Measurements from ENCODE around the gene GLI2. TPM values are rescaled to one million over a fixed set of nuclear protein-coding genes. Genes with fewer than 3 reads are reported as not detected.

GLI2 gene
- total RNA-seq, 1 donor from 2014 or later = 42.9 TPM

DNA sequence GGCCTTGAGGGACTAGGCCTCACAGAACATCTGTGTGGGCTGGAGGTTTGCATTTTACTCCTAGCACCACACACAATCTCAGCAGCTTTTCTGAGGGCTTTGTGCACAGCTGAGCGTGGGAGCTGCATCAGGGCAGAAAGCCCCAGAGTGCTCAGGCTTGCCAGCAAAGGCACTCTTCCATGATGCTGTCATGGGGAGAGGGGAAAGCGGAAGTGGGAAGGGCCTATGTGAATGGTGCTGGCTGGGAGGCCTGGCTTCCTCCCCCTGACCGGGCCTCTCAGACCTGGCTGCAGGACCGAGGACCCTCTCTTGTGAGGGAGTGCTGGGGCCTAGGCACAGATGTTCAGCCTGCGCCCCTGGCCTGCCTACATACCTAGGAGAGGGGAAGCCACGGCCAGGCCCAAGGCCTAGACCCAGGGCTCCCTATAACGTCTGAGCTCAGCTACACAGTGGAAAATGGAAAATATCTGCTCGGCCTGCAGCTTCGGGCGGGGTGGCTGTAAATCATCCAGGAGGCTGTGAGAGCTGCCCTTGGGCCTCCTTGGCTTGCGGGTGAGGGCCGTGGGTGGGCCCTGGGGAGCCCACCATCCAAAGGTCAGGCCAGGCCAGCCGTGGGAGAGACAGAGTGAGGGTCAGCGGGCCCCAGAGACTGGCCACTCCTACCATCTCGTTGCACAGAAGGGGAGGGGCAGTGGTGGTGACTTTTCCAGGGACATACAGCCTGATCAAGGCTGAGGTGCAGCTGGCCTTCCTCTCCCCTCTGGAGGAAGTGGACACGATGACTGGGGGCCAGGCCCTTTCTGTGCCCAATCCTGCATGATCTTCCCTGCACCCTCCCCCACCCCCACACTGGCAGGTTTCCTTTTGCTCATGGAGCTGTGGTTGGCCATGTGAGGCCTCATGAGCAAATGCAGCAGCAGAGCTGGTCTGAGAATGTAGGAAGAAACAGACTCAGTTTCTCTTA lies 22.8 kb downstream of the GLI2 start:
- Histone ChIP-seq H4K20me1 (ENCODE audit: insufficient read depth, low read length) (peaks cover 42% of the 10 kb centered on the region), H3K4me1 (ENCODE audit: insufficient read depth, low read length) (peaks cover 24% of the 10 kb centered on the region), H3K27ac (ENCODE audit: low read depth, low read length) (peak overlapping the region; percentile 57), H3K9ac (ENCODE audit: low read length) (peak overlapping the region; percentile 26), H3K4me2 (ENCODE audit: low read length) (peak overlapping the region; percentile 46), H3K27me3 (ENCODE audit: insufficient read depth, low read length) (no peaks in the 10 kb centered on the region), H3K4me3 (ENCODE audit: insufficient read depth, low read depth, low read length) (no peak overlapping the region), H3K79me2 (ENCODE audit: insufficient read depth, low read length) (peaks cover 99% of the 10 kb centered on the region), H3K9me3 (ENCODE audit: insufficient read depth, low read depth, low read length) (no peaks in the 10 kb centered on the region), H2AFZ (ENCODE audit: low read depth, low read length) (peak overlapping the region; percentile 40), H3K36me3 (ENCODE audit: insufficient read depth, low read length) (no peaks in the 10 kb centered on the region)
- H3K9me3 Mint-ChIP-seq (ENCODE audit: unreplicated experiment) = no peaks in the 10 kb centered on the region
- H3K4me3 Mint-ChIP-seq (ENCODE audit: unreplicated experiment) = peak overlapping the region; percentile 11
- H3K4me1 Mint-ChIP-seq (ENCODE audit: low read depth, unreplicated experiment) = peaks cover 51% of the 10 kb centered on the region
- DNase-seq (ENCODE audit: low read depth) = peak; percentile 88
- peaks cover 3% of the 10 kb centered on the region for H3K36me3 Mint-ChIP-seq (ENCODE audit: low read depth, unreplicated experiment)
- TF ChIP-seq, protein P1, sequence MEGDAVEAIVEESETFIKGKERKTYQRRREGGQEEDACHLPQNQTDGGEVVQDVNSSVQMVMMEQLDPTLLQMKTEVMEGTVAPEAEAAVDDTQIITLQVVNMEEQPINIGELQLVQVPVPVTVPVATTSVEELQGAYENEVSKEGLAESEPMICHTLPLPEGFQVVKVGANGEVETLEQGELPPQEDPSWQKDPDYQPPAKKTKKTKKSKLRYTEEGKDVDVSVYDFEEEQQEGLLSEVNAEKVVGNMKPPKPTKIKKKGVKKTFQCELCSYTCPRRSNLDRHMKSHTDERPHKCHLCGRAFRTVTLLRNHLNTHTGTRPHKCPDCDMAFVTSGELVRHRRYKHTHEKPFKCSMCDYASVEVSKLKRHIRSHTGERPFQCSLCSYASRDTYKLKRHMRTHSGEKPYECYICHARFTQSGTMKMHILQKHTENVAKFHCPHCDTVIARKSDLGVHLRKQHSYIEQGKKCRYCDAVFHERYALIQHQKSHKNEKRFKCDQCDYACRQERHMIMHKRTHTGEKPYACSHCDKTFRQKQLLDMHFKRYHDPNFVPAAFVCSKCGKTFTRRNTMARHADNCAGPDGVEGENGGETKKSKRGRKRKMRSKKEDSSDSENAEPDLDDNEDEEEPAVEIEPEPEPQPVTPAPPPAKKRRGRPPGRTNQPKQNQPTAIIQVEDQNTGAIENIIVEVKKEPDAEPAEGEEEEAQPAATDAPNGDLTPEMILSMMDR (IDR thresholded peaks at IDR 0.05; ENCODE audit: insufficient read depth, low read depth, low read length) = no peak
- TF ChIP-seq EZH2 (IDR thresholded peaks at IDR 0.05; ENCODE audit: insufficient read depth, low read length) = no peak
- H3K27ac Mint-ChIP-seq (ENCODE audit: unreplicated experiment) = peak overlapping the region; percentile 66
- no peaks in the 10 kb centered on the region for H3K27me3 Mint-ChIP-seq (ENCODE audit: low read depth, unreplicated experiment)
- FAIRE-seq = no peak

DNA sequence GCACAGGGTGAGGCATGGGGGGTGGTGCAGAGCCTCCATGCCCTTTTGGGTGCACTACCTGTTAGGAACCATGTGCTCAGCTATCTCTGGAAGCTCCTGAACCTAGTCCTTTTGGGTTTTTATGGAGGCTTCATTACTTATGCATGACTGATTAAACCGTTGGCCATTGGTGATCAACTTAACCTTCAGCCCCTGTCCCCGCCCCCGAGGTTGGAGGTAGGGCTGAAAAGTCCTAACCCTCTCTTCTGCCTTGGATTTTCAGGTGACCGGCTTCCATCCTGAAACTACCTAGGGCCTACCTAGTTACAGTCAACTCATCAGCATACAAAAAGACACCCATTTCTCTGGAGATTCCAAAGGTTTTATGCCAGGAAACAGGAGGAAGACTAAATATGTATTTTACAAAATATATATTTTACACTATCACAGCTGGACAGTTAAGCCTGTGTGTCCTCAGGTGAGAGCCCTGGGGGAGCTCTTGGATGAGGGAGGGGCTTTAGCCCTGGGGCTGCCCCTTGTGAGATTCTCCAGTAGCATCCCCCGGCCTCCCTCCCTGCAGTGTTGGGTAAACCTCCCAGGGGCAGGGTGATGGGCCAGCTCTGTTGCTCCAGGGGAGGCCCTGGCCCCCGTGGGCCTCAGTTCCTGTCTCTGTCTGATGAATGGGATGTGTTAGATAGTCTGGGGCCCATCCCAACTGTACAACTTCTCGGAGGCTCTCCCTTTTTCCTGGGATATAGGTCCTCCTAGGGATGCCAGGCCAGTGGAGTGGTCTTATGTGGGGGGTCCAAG lies 24.1 kb downstream of the GLI2 start:
- H3K4me1 Mint-ChIP-seq (ENCODE audit: low read depth, unreplicated experiment) = peaks cover 52% of the 10 kb centered on the region
- Histone ChIP-seq H3K4me3 (ENCODE audit: insufficient read depth, low read depth, low read length) (no peak overlapping the region), H3K27me3 (ENCODE audit: insufficient read depth, low read length) (no peaks in the 10 kb centered on the region), H3K9me3 (ENCODE audit: insufficient read depth, low read depth, low read length) (no peaks in the 10 kb centered on the region), H3K79me2 (ENCODE audit: insufficient read depth, low read length) (peaks cover 100% of the 10 kb centered on the region), H3K4me1 (ENCODE audit: insufficient read depth, low read length) (peaks cover 29% of the 10 kb centered on the region), H2AFZ (ENCODE audit: low read depth, low read length) (no peak overlapping the region), H4K20me1 (ENCODE audit: insufficient read depth, low read length) (peaks cover 33% of the 10 kb centered on the region), H3K4me2 (ENCODE audit: low read length) (no peak overlapping the region), H3K36me3 (ENCODE audit: insufficient read depth, low read length) (no peaks in the 10 kb centered on the region), H3K27ac (ENCODE audit: low read depth, low read length) (no peak overlapping the region), H3K9ac (ENCODE audit: low read length) (no peak overlapping the region)
- TF ChIP-seq EZH2 (IDR thresholded peaks at IDR 0.05; ENCODE audit: insufficient read depth, low read length) = no peak
- TF ChIP-seq, protein P1 (IDR thresholded peaks at IDR 0.05; ENCODE audit: insufficient read depth, low read depth, low read length) = no peak
- H3K4me3 Mint-ChIP-seq (ENCODE audit: unreplicated experiment) = no peak overlapping the region
- DNase-seq (ENCODE audit: low read depth) (no peak), FAIRE-seq (no peak)
- H3K27me3 Mint-ChIP-seq (ENCODE audit: low read depth, unreplicated experiment) = no peaks in the 10 kb centered on the region
- H3K9me3 Mint-ChIP-seq (ENCODE audit: unreplicated experiment) = no peaks in the 10 kb centered on the region
- H3K36me3 Mint-ChIP-seq (ENCODE audit: low read depth, unreplicated experiment) = peaks cover 3% of the 10 kb centered on the region
- no peak overlapping the region for H3K27ac Mint-ChIP-seq (ENCODE audit: unreplicated experiment)

Measured in astrocyte (in vitro differentiated cells and primary cell).